ENCODE measurements around the gene FRA10AC1. TPM values are rescaled to one million over a fixed set of nuclear protein-coding genes. Genes with fewer than 3 reads are reported as not detected.

Gene FRA10AC1
- total RNA-seq, 2 donors from 2014 or later = 11.9 to 17.8 TPM

DNA sequence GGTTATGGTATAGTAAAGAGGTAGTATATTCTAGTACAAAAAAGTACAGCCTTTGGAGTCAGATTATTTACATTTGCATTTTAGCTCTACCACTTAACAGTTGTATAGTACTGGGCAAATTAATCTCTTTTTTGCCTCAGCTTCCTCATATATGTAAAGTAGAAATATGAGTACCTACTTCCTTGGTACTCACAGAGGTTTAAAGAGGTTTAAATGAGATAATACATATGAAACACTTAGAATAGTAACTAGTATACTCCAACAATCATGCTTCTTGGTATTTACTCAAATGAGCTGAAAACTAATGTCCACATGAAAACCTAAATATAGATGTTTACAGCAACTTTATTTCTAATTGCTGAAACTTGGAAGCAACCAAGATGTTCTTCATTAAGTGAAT is 14.7 kb downstream of the FRA10AC1 start:
- Mint-ChIP-seq H3K36me3 (no peaks in the 10 kb centered on the region), H3K27ac (no peak overlapping the region), H3K27me3 (no peaks in the 10 kb centered on the region), H3K4me3 (no peak overlapping the region), H3K9me3 (no peaks in the 10 kb centered on the region), H3K4me1 (ENCODE audit: low read depth in 2 of 2) (no peaks in the 10 kb centered on the region)
- no peak for DNase-seq (ENCODE audit: low spot score)
- no peak for ATAC-seq

DNA sequence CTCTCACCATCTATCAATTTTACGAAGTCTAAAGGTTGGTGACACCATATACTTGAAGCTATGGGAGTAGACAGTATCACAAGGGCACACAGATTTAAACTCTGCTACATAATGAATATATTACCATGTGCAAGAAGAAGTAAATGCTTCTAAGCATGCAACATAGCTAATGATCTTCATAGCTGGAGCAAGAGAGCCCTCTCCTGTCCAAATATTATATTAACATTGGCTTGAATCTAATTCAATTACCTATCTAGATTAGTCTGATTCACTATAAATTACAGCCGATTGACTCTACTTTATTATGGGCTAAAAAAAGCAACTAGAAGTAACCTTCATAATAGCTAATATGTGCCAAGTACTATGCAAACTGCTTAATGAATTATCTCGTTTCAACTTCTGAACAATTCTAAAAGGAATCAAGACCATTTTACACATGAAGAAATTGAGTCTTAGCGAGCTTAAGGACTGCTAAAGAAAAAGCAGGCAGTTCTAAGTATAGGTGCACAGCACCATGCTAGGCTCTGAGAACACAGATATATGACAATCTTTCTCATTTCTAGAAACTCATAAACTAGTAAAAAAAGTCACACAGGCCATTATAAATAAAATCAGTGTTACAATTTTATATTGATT is 21.9 kb downstream of the FRA10AC1 start:
- Mint-ChIP-seq H3K4me3 (no peak overlapping the region), H3K36me3 (peaks cover 9% of the 10 kb centered on the region), H3K9me3 (no peaks in the 10 kb centered on the region), H3K27me3 (no peaks in the 10 kb centered on the region), H3K4me1 (ENCODE audit: low read depth in 2 of 2) (no peaks in the 10 kb centered on the region), H3K27ac (no peak overlapping the region)
- DNase-seq (ENCODE audit: low spot score) (no peak), ATAC-seq (no peak)

DNA sequence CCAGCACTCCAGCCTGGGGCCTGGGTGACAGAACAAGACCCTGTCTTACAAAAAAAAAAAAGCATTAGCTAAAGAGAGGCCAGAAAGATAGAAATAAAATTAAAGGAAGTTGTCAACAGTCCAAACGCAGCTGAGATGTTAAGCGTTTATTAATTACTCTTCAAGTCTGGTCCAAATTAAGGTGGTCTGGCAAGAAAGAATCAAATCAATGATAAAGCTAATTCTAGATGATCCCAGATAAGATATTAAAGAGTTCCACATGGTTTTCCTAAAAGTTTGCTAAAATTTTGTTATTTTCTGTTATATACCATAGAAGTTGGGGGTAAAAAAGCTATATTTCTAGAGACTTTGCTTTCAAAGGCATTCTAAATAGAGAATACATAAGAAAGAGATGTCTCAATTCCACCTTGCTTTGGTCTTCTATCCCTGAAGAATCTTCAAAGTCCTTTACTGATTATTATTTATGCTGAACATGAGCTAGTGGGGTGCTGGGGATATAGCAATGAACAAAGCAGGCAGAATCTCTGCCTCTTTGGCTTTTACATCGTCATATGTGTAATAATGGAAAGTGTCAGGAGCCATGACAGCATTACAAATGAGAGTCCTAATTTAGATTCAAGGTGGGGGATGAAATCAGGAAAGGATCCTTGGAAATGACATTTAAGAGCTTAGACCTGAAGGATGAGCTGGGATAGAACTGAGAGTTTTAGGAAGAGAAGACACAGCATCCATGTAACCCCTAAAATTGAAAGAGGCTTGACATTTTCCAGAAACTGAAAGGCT is 23.4 kb downstream of the FRA10AC1 start:
- peaks cover 0 to 2% of the 10 kb centered on the region in 2 donors for H3K4me1 Mint-ChIP-seq (ENCODE audit: low read depth in 2 of 2)
- H3K27ac Mint-ChIP-seq = no peak overlapping the region
- peaks cover 16% of the 10 kb centered on the region for H3K36me3 Mint-ChIP-seq
- DNase-seq (ENCODE audit: low spot score) = no peak
- ATAC-seq = no peak
- H3K4me3 Mint-ChIP-seq = no peak overlapping the region
- H3K9me3 Mint-ChIP-seq = no peaks in the 10 kb centered on the region
- H3K27me3 Mint-ChIP-seq = no peaks in the 10 kb centered on the region

DNA sequence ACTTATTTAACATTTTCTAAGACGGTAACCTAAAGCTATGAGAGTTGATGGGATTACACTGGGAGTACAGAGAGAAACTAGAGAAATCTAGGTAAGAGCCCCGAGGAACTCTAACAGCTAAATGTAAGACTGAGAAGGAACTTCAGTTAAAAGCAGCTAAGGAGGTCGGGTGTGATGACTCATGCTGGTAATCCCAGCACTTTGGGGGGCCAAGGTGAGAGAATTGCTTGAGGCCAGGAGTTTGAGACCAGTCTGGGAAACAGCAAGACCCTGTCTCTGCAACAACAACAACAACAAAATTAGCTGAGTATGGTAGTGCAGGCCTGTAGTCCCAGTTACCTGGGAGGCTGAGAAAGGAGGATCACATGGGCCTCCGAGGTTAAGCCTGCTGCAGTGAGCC is 24.0 kb downstream of the FRA10AC1 start:
- ATAC-seq (no peak), DNase-seq (ENCODE audit: low spot score) (no peak)
- peaks cover 0 to 2% of the 10 kb centered on the region in 2 donors for H3K4me1 Mint-ChIP-seq (ENCODE audit: low read depth in 2 of 2)
- no peaks in the 10 kb centered on the region for H3K9me3 Mint-ChIP-seq
- no peak overlapping the region for H3K27ac Mint-ChIP-seq
- peaks cover 16% of the 10 kb centered on the region for H3K36me3 Mint-ChIP-seq
- no peak overlapping the region for H3K4me3 Mint-ChIP-seq
- H3K27me3 Mint-ChIP-seq = no peaks in the 10 kb centered on the region

DNA sequence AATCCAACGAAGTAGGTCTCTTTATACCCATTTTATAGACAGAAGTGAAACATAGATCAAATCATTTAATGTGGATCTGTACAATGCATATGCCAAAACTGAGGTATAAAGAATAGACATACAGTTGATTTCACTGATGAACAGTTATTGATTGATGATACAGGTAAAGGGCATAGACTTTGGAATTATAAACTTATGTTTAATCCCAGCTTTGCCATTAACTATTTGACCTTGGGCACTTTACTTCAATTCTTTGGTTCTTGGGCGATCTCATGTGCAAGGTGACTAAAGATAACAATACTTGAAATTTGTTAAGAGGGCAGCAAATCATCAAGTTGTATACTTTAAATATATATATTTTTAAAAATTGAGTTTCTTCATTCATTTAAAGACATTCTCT is 28.6 kb downstream of the FRA10AC1 start:
- H3K4me3 Mint-ChIP-seq = no peak overlapping the region
- no peaks in the 10 kb centered on the region for H3K9me3 Mint-ChIP-seq
- H3K27ac Mint-ChIP-seq = no peak overlapping the region
- peaks cover 0 to 2% of the 10 kb centered on the region in 2 donors for H3K4me1 Mint-ChIP-seq (ENCODE audit: low read depth in 2 of 2)
- no peaks in the 10 kb centered on the region for H3K27me3 Mint-ChIP-seq
- H3K36me3 Mint-ChIP-seq = peaks cover 20% of the 10 kb centered on the region
- DNase-seq (ENCODE audit: low spot score) (no peak), ATAC-seq (no peak)

DNA sequence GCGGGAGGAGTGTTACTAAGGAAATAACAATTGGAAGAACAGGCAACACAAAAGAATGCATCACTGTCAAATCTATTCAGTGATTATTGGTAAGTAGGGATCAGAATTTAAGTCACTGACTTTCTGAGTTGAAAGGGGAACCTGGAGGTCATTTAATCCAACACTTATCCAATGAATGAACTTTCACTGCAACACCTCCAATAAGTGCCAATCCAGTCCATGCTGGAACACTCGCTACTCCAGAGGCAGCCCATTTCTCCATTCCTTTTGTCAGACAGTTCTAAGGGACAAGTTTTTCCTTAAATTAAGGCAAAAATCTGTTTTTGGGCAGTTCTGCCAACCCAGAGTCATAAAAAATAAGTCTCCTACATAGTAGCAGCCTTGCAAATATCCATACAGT is 29.5 kb downstream of the FRA10AC1 start:
- Mint-ChIP-seq H3K9me3 (no peaks in the 10 kb centered on the region), H3K36me3 (peaks cover 22% of the 10 kb centered on the region), H3K4me3 (no peak overlapping the region), H3K4me1 (ENCODE audit: low read depth in 2 of 2) (peaks cover 0 to 2% of the 10 kb centered on the region in 2 donors), H3K27me3 (no peaks in the 10 kb centered on the region), H3K27ac (no peak overlapping the region)
- DNase-seq (ENCODE audit: low spot score) = no peak
- ATAC-seq = no peak

DNA sequence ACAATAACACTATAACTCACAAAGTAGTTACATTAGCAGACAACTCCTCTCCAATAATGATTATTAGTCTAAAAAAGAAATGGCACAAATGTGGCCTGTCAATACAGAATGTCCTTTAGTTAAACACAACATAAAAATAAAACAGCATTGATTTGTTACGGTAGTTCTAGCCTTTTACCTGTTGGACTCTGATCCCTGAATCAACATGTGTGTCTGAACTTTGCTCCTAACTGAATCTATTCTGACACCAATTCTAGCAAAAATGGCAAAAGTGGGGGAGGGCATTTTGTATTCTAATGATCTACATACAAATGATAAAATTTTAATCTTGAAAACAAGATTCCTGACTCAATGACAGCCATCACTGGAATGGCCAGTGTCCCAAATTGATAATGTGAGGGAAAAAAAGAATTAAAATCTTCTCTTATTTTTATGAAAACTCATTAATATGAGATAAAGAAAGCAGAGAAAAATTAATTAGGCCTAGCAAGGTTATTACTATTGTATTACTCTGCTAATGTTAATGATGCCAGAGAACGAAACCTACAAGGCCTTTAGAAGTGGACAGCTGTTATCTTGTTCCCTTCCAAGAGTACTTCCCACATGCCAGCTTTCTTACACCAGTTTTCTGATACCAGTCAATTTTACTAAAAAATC is 30.2 kb downstream of the FRA10AC1 start:
- no peak for DNase-seq (ENCODE audit: low spot score)
- peaks cover 0 to 2% of the 10 kb centered on the region in 2 donors for H3K4me1 Mint-ChIP-seq (ENCODE audit: low read depth in 2 of 2)
- H3K9me3 Mint-ChIP-seq = no peaks in the 10 kb centered on the region
- H3K27ac Mint-ChIP-seq = no peak overlapping the region
- no peak for ATAC-seq
- H3K27me3 Mint-ChIP-seq = no peaks in the 10 kb centered on the region
- H3K36me3 Mint-ChIP-seq = peaks cover 18% of the 10 kb centered on the region
- H3K4me3 Mint-ChIP-seq = no peak overlapping the region

DNA sequence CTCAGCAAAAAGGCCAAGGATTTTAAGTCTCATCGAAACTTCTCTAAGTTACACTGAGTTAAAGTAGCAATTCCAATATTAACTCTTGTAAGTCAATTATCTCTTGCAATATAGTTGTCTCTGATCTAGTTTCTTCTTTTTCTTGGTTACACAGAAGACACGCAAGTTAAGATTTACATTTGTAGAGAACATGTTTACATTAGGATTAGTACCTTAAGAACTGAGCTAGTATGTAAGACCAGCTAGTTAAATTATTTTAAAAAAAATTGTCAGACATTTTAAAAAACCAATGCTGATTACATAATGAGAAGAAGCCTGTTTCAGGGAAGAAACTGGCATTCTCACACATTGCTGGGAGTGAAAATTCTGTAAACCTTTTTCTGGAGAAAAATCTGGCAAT is 31.4 kb downstream of the FRA10AC1 start:
- Mint-ChIP-seq H3K9me3 (no peaks in the 10 kb centered on the region), H3K4me3 (no peak overlapping the region), H3K27me3 (no peaks in the 10 kb centered on the region), H3K4me1 (ENCODE audit: low read depth in 2 of 2) (peaks cover 0 to 2% of the 10 kb centered on the region in 2 donors), H3K27ac (no peak overlapping the region), H3K36me3 (peaks cover 18% of the 10 kb centered on the region)
- DNase-seq (ENCODE audit: low spot score) (no peak), ATAC-seq (no peak)

DNA sequence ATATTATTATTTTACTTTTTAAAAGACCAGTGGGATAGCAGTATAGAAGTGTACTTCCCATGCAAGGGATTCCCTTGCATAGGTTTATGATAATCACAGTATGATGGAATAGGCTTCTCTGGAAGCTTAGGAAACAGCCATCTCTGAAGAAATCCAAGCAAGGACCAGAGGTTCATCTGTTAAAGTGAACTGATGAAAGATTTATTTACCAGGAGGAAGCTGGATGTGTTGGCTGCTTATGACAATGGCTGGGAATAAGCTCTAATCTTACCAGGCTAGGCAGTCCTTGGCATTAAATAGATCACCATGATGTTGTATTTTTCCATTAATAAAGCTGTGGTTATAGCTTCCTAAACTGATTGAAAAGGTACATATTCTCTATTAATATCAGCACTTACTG is 32.0 kb downstream of the FRA10AC1 start:
- DNase-seq (ENCODE audit: low spot score) (no peak), ATAC-seq (no peak)
- H3K4me3 Mint-ChIP-seq = no peak overlapping the region
- peaks cover 18% of the 10 kb centered on the region for H3K36me3 Mint-ChIP-seq
- H3K9me3 Mint-ChIP-seq = no peaks in the 10 kb centered on the region
- peaks cover 0 to 2% of the 10 kb centered on the region in 2 donors for H3K4me1 Mint-ChIP-seq (ENCODE audit: low read depth in 2 of 2)
- no peak overlapping the region for H3K27ac Mint-ChIP-seq
- H3K27me3 Mint-ChIP-seq = no peaks in the 10 kb centered on the region

DNA sequence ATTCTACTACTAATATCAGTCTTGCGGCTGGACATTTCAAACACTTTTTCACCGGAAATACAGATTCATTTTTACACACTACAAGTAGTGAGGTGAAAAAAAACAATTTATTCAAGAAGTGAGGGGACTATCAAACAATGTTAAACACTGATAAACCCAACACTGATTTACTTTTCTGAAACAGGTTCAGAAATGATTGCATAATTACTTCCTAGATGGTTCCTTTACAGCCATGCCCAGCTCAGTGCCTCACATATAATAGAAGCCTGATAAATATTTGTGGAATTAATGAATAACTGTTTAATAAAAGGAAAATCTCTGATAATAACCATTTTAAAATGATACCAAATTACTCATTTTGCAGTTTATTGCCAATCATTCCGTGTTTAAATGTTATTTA is 34.6 kb downstream of the FRA10AC1 start:
- H3K4me1 Mint-ChIP-seq (ENCODE audit: low read depth in 2 of 2) = no peaks in the 10 kb centered on the region
- H3K27ac Mint-ChIP-seq = no peak overlapping the region
- no peak overlapping the region for H3K4me3 Mint-ChIP-seq
- H3K9me3 Mint-ChIP-seq = no peaks in the 10 kb centered on the region
- peaks cover 12% of the 10 kb centered on the region for H3K36me3 Mint-ChIP-seq
- ATAC-seq (no peak), DNase-seq (ENCODE audit: low spot score) (no peak)
- H3K27me3 Mint-ChIP-seq = no peaks in the 10 kb centered on the region

DNA sequence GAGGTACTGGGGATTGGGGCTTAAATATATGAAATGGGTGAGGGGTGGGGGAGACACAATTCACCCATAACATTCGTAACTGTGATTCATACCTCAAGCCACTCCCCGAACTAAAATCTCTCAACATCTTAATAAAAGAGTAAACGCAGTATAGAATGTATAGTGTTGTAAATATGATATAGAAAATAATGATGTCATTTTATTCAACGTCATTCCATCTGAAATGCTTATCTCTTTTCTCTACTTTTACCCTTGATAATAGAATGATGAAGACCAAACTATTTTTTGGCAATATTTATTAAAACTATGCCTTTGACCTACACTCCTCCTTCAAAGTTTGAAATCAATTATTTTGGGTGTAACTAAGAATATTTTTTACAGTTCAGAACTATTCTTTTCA is 36.4 kb downstream of the FRA10AC1 start:
- Mint-ChIP-seq H3K4me3 (no peak overlapping the region), H3K27ac (no peak overlapping the region), H3K9me3 (no peaks in the 10 kb centered on the region), H3K36me3 (peaks cover 12% of the 10 kb centered on the region), H3K4me1 (ENCODE audit: low read depth in 2 of 2) (no peaks in the 10 kb centered on the region), H3K27me3 (no peaks in the 10 kb centered on the region)
- no peak for ATAC-seq
- DNase-seq (ENCODE audit: low spot score) = no peak

DNA sequence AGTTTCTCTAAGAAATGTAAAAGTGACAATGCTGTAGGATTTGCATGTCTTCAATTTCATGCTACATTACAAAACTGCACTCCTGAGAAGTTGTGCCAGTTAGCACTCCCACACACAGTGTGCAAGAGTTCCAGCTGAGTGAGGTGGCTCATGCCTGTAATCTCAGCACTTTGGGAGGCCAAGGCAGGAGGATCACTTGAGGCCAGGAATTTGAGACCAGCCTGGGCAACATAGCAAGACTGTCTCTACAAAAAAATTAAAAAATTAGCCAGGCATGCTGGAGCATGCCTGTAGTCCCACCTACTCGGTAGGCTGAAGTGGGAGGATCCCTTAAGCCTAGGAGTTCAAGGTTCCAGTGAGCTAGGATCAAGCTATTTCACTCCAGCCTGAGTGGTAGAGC is 44.6 kb downstream of the FRA10AC1 start:
- ATAC-seq (no peak), DNase-seq (ENCODE audit: low spot score) (no peak)
- Mint-ChIP-seq H3K27ac (no peak overlapping the region), H3K9me3 (no peaks in the 10 kb centered on the region), H3K4me3 (no peak overlapping the region), H3K27me3 (no peaks in the 10 kb centered on the region), H3K36me3 (peaks cover 6% of the 10 kb centered on the region), H3K4me1 (ENCODE audit: low read depth in 2 of 2) (no peaks in the 10 kb centered on the region)

DNA sequence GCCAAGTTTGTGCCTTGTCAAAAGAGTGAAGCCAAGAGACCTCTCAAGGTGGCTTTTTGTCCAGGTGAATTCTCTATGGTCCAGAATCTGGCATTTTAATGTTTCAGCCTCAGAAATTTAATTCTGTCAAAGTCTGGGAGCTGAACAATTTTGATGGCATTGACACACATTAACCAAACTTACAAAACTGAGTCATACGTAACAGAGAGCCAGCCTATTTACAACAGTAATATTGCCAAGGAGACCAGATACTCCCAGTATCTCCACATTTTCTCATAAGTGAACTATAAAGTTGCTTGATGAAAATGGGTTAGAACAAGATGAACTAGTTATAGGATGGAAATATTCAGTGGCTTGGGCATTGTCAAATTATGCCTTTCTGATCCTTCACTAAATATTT is 46.2 kb downstream of the FRA10AC1 start:
- Mint-ChIP-seq H3K36me3 (peaks cover 6% of the 10 kb centered on the region), H3K27me3 (no peaks in the 10 kb centered on the region), H3K27ac (no peak overlapping the region), H3K4me3 (no peak overlapping the region), H3K4me1 (ENCODE audit: low read depth in 2 of 2) (no peaks in the 10 kb centered on the region), H3K9me3 (no peaks in the 10 kb centered on the region)
- ATAC-seq (no peak), DNase-seq (ENCODE audit: low spot score) (no peak)

DNA sequence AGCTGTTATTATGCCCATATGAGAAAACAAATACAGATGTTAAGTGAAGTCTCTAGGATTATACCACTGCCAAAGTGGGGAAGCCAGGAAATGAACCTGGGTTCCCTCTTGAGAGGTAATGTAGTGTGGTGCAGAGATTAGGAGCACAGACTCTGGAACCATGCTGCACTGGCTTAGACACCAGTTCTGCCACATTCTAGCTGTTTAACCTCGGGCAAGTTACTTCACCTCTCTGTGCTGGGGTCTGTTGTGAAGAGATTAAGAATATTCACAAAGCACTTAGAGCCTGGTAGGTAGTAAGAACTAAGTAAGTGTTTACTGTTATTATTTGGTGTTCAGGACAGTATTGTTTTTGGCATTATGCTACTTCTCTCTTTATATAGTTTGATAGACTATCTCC is 48.2 kb downstream of the FRA10AC1 start:
- Mint-ChIP-seq H3K27ac (no peak overlapping the region), H3K36me3 (peaks cover 2% of the 10 kb centered on the region), H3K9me3 (no peaks in the 10 kb centered on the region), H3K4me1 (ENCODE audit: low read depth in 2 of 2) (no peaks in the 10 kb centered on the region), H3K27me3 (peaks cover 0 to 2% of the 10 kb centered on the region in 2 donors), H3K4me3 (no peak overlapping the region)
- ATAC-seq (no peak), DNase-seq (ENCODE audit: low spot score) (no peak)
